Measurements from ENCODE around the gene KRTAP5-1. TPM values are rescaled to one million over a fixed set of nuclear protein-coding genes. Genes with fewer than 3 reads are reported as not detected.

The KRTAP5-1 gene
- total RNA-seq, 4 donors from 2014 or later = not detected

- intact Hi-C loops (cut with DNase I; ENCODE audit: low total_unique reads) = no loop called here
- H3K36me3 ChIP-seq = no peaks in the 10 kb centered on the region
- TF ChIP-seq POLR2A (IDR thresholded peaks at IDR 0.05) = no peak
- peak in 1 of 5 experiments; percentile 8 for TF ChIP-seq CTCF (IDR thresholded peaks at IDR 0.05 in 4 of 5, conservative IDR thresholded peaks at IDR 0.05 in 1 of 5)
- H3K9me3 ChIP-seq = no peaks in the 10 kb centered on the region
- no peak for DNase-seq
- no peaks in the 10 kb centered on the region for H3K27me3 ChIP-seq
- in situ Hi-C loops (cut with MboI; ENCODE audit: low sequenced_read_pairs in 4 of 4) = no loop called here
- no peak overlapping the region for H3K4me3 ChIP-seq
- peaks cover 21 to 39% of the 10 kb centered on the region in 2 donors for H3K4me1 ChIP-seq
- no peak for ATAC-seq
- peak overlapping the region in 1 of 4 donors; percentile 37 for H3K27ac ChIP-seq
Observed at GRCh38 chr11:1553808-1554594, 31.1 kb downstream of the KRTAP5-1 start.

- no peak for ATAC-seq
Observed at GRCh38 chr11:1549338-1550330, 35.4 kb downstream of the KRTAP5-1 start.

GRCh38 chr11:1548221-1549070 lies 36.6 kb downstream of the KRTAP5-1 start:
- Histone ChIP-seq H3K9me3 (no peaks in the 10 kb centered on the region), H3K27ac (peak overlapping the region; percentile 82 to 99 (median 90)), H3K36me3 (no peaks in the 10 kb centered on the region), H3K4me1 (peaks cover 20 to 35% of the 10 kb centered on the region in 2 donors), H3K27me3 (no peaks in the 10 kb centered on the region), H3K4me3 (peak overlapping the region; percentile 19 to 47 (median 37))
- in situ Hi-C loops (cut with MboI; ENCODE audit: low sequenced_read_pairs in 4 of 4) (no loop called here), intact Hi-C loops (cut with DNase I; ENCODE audit: low total_unique reads) (loop anchor here (5.0 kb wide), 1 partner anchor 39 kb away; the partner anchor contains the start of gene KRTAP5-1)
- DNase-seq = peak; percentile 75 to 92
- ATAC-seq = peak; percentile 84 to 86
- TF ChIP-seq POLR2A (IDR thresholded peaks at IDR 0.05) (peak; percentile 82 to 84), CTCF (IDR thresholded peaks at IDR 0.05 in 4 of 5, conservative IDR thresholded peaks at IDR 0.05 in 1 of 5) (no peak)

More at GRCh38 chr11:1549338-1550330, 35.4 kb downstream of the KRTAP5-1 start:
- no peak overlapping the region for H3K4me3 ChIP-seq
- H3K36me3 ChIP-seq = no peaks in the 10 kb centered on the region
- DNase-seq = no peak
- intact Hi-C loops (cut with DNase I; ENCODE audit: low total_unique reads) = loop anchor here (5.0 kb wide), 1 partner anchor 38 kb away; the partner anchor contains the start of gene KRTAP5-1
- no peaks in the 10 kb centered on the region for H3K9me3 ChIP-seq
- H3K4me1 ChIP-seq = peaks cover 25 to 46% of the 10 kb centered on the region in 2 donors
- in situ Hi-C loops (cut with MboI; ENCODE audit: low sequenced_read_pairs in 4 of 4) = no loop called here
- H3K27me3 ChIP-seq = no peaks in the 10 kb centered on the region
- TF ChIP-seq CTCF (IDR thresholded peaks at IDR 0.05 in 4 of 5, conservative IDR thresholded peaks at IDR 0.05 in 1 of 5) = peak in 1 of 5 experiments; percentile 14
- TF ChIP-seq POLR2A (IDR thresholded peaks at IDR 0.05) = no peak
- peak overlapping the region; percentile 82 to 99 (median 90) for H3K27ac ChIP-seq
